Kidney epithelial cell (primary cell): ENCODE measurements around the gene AGBL1. TPM values are rescaled to one million over a fixed set of nuclear protein-coding genes. Genes with fewer than 3 reads are reported as not detected.

Experiments
- DNase-seq: peaks from one replicate; pipeline ENCODE4 v3.0.0-alpha.2; 2010; ENCODE audit warnings: low read depth
- H3K27me3 ChIP-seq: 2 replicates; pipeline ENCODE4 v1.6.0; 2011; ENCODE audit warnings: low read length; ENCODE audit not compliant: control insufficient read depth, insufficient read depth
- H3K36me3 ChIP-seq: 2 replicates; pipeline ENCODE4 v1.5.1; 2011; ENCODE audit warnings: low read length; ENCODE audit not compliant: control insufficient read depth, insufficient read depth
- H3K4me3 ChIP-seq: 2 replicates; pipeline ENCODE4 v1.5.1; 2011; ENCODE audit warnings: low read depth, mild to moderate bottlenecking, control low read depth, low read length
- CTCF ChIP-seq: IDR thresholded peaks from 2 replicates; pipeline ENCODE4 v1.5.1; 2011; ENCODE audit warnings: mild to moderate bottlenecking, moderate library complexity, low read length, control low read depth, inconsistent platforms; ENCODE audit not compliant: insufficient read depth, poor library complexity, severe bottlenecking
- total RNA-seq: library from RNA; depleted of rRNA; stranded (reverse); fragments of >200 nt; gene quantifications from 2 replicates; pipeline ENCODE4 v1.2.3, GENCODE V29; 2015

AGBL1 gene
- total RNA-seq, 1 donor from 2014 or later, result not detected

GRCh38 chr15:86159468-86159867 is 79.8 kb downstream of the AGBL1 start:
- H3K27me3 ChIP-seq, result no peaks in the 10 kb centered on the region
- H3K36me3 ChIP-seq, result no peaks in the 10 kb centered on the region
- no peak for TF ChIP-seq CTCF
- no peak for DNase-seq
- H3K4me3 ChIP-seq, result no peak overlapping the region

GRCh38 chr15:86161250-86161649 is 81.6 kb downstream of the AGBL1 start:
- H3K27me3 ChIP-seq, result no peaks in the 10 kb centered on the region

GRCh38 chr15:86162172-86162591 is 82.5 kb downstream of the AGBL1 start:
- no peaks in the 10 kb centered on the region for H3K27me3 ChIP-seq
- DNase-seq, result no peak
- no peaks in the 10 kb centered on the region for H3K36me3 ChIP-seq
- no peak for TF ChIP-seq CTCF
- no peak overlapping the region for H3K4me3 ChIP-seq

More at GRCh38 chr15:86161250-86161649, 81.6 kb downstream of the AGBL1 start:
- no peak for TF ChIP-seq CTCF
- H3K4me3 ChIP-seq, result no peak overlapping the region
- no peaks in the 10 kb centered on the region for H3K36me3 ChIP-seq
- DNase-seq, result no peak

GRCh38 chr15:86162641-86163040 is 83.0 kb downstream of the AGBL1 start:
- Histone ChIP-seq H3K36me3 (no peaks in the 10 kb centered on the region), H3K4me3 (no peak overlapping the region), H3K27me3 (no peaks in the 10 kb centered on the region)
- TF ChIP-seq CTCF, result no peak
- no peak for DNase-seq

GRCh38 chr15:86163816-86164215 is 84.1 kb downstream of the AGBL1 start:
- no peak overlapping the region for H3K4me3 ChIP-seq
- no peaks in the 10 kb centered on the region for H3K27me3 ChIP-seq
- no peak for TF ChIP-seq CTCF
- H3K36me3 ChIP-seq, result no peaks in the 10 kb centered on the region
- no peak for DNase-seq

- no peak for DNase-seq
- TF ChIP-seq CTCF, result no peak
- H3K36me3 ChIP-seq, result no peaks in the 10 kb centered on the region
Observed at GRCh38 chr15:86164232-86164898, 84.7 kb downstream of the AGBL1 start.

More at GRCh38 chr15:86164232-86164898, 84.7 kb downstream of the AGBL1 start:
- Histone ChIP-seq H3K27me3 (no peaks in the 10 kb centered on the region), H3K4me3 (no peak overlapping the region)
